OCI-LY1 (cell line): ENCODE results near the gene MUC12.

Experiments
- H2AFZ ChIP-seq: fragments of 200-600 bp; sonication (generic), shearing (Covaris generic); 2 replicates; pipeline ENCODE4 v1.6.0; 2014; ENCODE audit warnings: antibody characterized with exemption, mild to moderate bottlenecking, low read length
- H3F3A ChIP-seq: fragments of 200-600 bp; sonication (generic), shearing (Covaris generic); 2 replicates; pipeline ENCODE4 v1.6.0; 2014; ENCODE audit warnings: mild to moderate bottlenecking, antibody characterized with exemption, low read length, moderate library complexity; ENCODE audit not compliant: insufficient read depth
- H3K27ac ChIP-seq: fragments of 200-600 bp; sonication (generic); 2 replicates; pipeline ENCODE4 v1.5.1; 2014; ENCODE audit warnings: low read length, mixed run types, mild to moderate bottlenecking, low read depth; ENCODE audit not compliant: poor library complexity, severe bottlenecking
- H3K27me3 ChIP-seq: fragments of 200-600 bp; sonication (generic); 2 replicates; pipeline ENCODE4 v1.6.0; 2014; ENCODE audit warnings: antibody characterized with exemption, mild to moderate bottlenecking, low read length, moderate library complexity; ENCODE audit not compliant: insufficient read depth
- H3K36me3 ChIP-seq: fragments of 200-600 bp; sonication (generic); 2 replicates; pipeline ENCODE4 v1.6.1; 2014; ENCODE audit warnings: mild to moderate bottlenecking, antibody characterized with exemption, low read length, moderate library complexity, mixed read lengths; ENCODE audit not compliant: insufficient read depth
- H3K4me1 ChIP-seq: fragments of 200-600 bp; sonication (generic); 2 replicates; pipeline ENCODE4 v1.5.1; 2014; ENCODE audit warnings: mild to moderate bottlenecking, low read length, moderate library complexity; ENCODE audit not compliant: insufficient read depth, severe bottlenecking
- H3K4me2 ChIP-seq: fragments of 200-600 bp; sonication (generic), shearing (Covaris generic); 2 replicates; pipeline ENCODE4 v1.6.1; 2014; ENCODE audit warnings: low read length
- H3K4me3 ChIP-seq: fragments of 200-600 bp; sonication (generic); 2 replicates; pipeline ENCODE4 v1.5.1; 2014; ENCODE audit warnings: low read length, low read depth, mild to moderate bottlenecking, mixed read lengths; ENCODE audit not compliant: poor library complexity, severe bottlenecking
- H3K79me2 ChIP-seq: fragments of 200-600 bp; shearing (Covaris generic); 2 replicates; pipeline ENCODE4 v1.6.1; 2016; ENCODE audit warnings: mixed run types, low read length, mixed read lengths; ENCODE audit not compliant: insufficient read depth
- H3K9ac ChIP-seq: fragments of 200-600 bp; sonication (generic), shearing (Covaris generic); 2 replicates; pipeline ENCODE4 v1.6.1; 2014; ENCODE audit warnings: mild to moderate bottlenecking, low read length, mixed read lengths
- H3K9me2 ChIP-seq: fragments of 200-600 bp; sonication (generic), shearing (Covaris generic); 2 replicates; pipeline ENCODE4 v1.6.1; 2014; ENCODE audit warnings: low read depth, mild to moderate bottlenecking, low read length, mixed read lengths
- H3K9me3 ChIP-seq: fragments of 200-600 bp; shearing (Covaris generic); 2 replicates; pipeline ENCODE4 v1.6.1; 2014; ENCODE audit warnings: low read length, mixed read lengths
- H4K20me1 ChIP-seq: fragments of 200-600 bp; sonication (generic), shearing (Covaris generic); 2 replicates; pipeline ENCODE4 v1.6.0; 2016; ENCODE audit warnings: mild to moderate bottlenecking, low read length; ENCODE audit not compliant: insufficient read depth
- CTCF ChIP-seq: fragments of 200-600 bp; sonication (generic), shearing (Covaris generic); IDR thresholded peaks from 2 replicates; pipeline ENCODE4 v1.5.1; 2017; ENCODE audit warnings: mild to moderate bottlenecking, antibody characterized with exemption, low read length, moderate library complexity, mixed read lengths
- EZH2 ChIP-seq: fragments of 200-600 bp; sonication (generic), shearing (Covaris generic); IDR thresholded peaks from 2 replicates; pipeline ENCODE4 v1.8.0; 2017; ENCODE audit warnings: borderline replicate concordance, mixed run types, mild to moderate bottlenecking, antibody characterized with exemption, low read length, moderate library complexity, mixed read lengths

The MUC12 gene

GRCh38 chr7:100968031-100968430 is 1.3 kb upstream of the MUC12 start:
- Histone ChIP-seq H3K4me2 (no peak overlapping the region), H3K9me2 (no peaks in the 10 kb centered on the region), H3K9me3 (no peaks in the 10 kb centered on the region), H3K36me3 (no peaks in the 10 kb centered on the region), H3K27me3 (no peaks in the 10 kb centered on the region), H2AFZ (no peak overlapping the region), H3K4me3 (no peak overlapping the region), H3F3A (no peaks in the 10 kb centered on the region), H3K9ac (no peak overlapping the region), H4K20me1 (no peaks in the 10 kb centered on the region), H3K27ac (no peak overlapping the region), H3K4me1 (no peaks in the 10 kb centered on the region), H3K79me2 (no peaks in the 10 kb centered on the region)
- TF ChIP-seq CTCF (no peak), EZH2 (no peak)

- Histone ChIP-seq H2AFZ (no peak overlapping the region), H3K9ac (no peak overlapping the region), H3K9me2 (no peaks in the 10 kb centered on the region), H3K4me1 (no peaks in the 10 kb centered on the region), H3K4me2 (no peak overlapping the region), H3K27me3 (no peaks in the 10 kb centered on the region), H4K20me1 (no peaks in the 10 kb centered on the region), H3F3A (no peaks in the 10 kb centered on the region), H3K27ac (no peak overlapping the region), H3K79me2 (no peaks in the 10 kb centered on the region), H3K36me3 (no peaks in the 10 kb centered on the region), H3K9me3 (no peaks in the 10 kb centered on the region), H3K4me3 (no peak overlapping the region)
- no peak for TF ChIP-seq CTCF
- no peak for TF ChIP-seq EZH2
Measured at GRCh38 chr7:100968650-100969049, 715 bp upstream of the MUC12 start.

GRCh38 chr7:100971111-100972001 is 2.0 kb downstream of the MUC12 start:
- Histone ChIP-seq H3K9me2 (no peaks in the 10 kb centered on the region), H3K27me3 (peaks cover 6% of the 10 kb centered on the region; the same call in 1 of the 2 replicates), H3K9me3 (no peaks in the 10 kb centered on the region), H3K4me3 (no peak overlapping the region), H3K4me2 (no peak overlapping the region), H3K27ac (no peak overlapping the region), H3K36me3 (no peaks in the 10 kb centered on the region), H3F3A (no peaks in the 10 kb centered on the region), H3K9ac (no peak overlapping the region), H3K4me1 (no peaks in the 10 kb centered on the region), H3K79me2 (no peaks in the 10 kb centered on the region), H2AFZ (no peak overlapping the region), H4K20me1 (no peaks in the 10 kb centered on the region)
- no peak for TF ChIP-seq CTCF
- TF ChIP-seq EZH2 = no peak
